GM19452 (cell line): ENCODE results near the gene OTUB2.

Experiments
- ATAC-seq: cut with Tn5 transposase; IDR thresholded peaks from one replicate; pipeline ENCODE4 v1.9.1; 2021; ENCODE audit not compliant: unreplicated experiment

Gene OTUB2

DNA sequence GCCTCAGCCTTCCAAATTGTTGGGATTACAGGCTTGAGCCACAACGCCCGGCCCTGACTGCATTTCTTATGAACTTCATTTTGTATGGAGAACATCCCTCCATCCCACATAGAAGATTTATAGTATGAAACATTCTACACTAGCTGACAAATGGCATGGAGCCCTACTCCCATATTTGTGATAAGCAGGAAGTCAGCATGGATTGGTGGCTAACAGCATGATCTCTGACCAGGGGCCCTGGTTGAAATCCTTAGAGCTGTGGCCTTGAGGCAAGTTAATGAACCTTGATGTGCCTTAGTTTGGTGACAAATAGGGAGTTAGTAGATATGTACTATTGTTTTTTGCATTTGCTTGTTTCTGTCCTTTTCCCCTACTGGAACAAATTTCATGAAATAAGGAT lies 67.3 kb downstream of the OTUB2 start:
- no peak for ATAC-seq

DNA sequence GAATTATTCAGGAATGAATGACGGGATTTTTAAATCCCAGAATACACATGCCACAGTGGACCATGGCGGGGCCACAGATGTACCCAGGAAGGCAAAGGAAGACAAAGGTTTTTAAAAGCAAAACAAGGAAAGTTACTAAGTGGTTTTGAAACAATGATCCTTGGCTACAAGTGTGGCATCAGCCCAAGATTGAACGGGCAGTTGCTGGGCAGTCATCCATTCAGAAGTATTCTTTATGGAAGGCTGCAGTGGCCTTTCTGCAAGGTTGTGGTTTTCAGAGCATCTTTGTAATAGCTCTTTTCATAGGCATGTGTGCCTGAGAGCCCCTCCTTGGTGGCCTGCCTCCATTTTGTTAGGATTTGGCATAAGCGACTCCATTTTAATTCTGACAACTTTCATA lies 71.0 kb downstream of the OTUB2 start:
- no peak for ATAC-seq
